22Rv1 (cell line): Measurements from ENCODE around the gene ZNF687.

Experiments used
- H3K27ac ChIP-seq: fragments of 450-650 bp; 2 replicates; pipeline ENCODE4 v1.5.1; 2017
- ZFX ChIP-seq: fragments of 450-650 bp; IDR thresholded peaks from 2 replicates; pipeline ENCODE4 v1.6.1; 2017; ENCODE audit warnings: antibody characterized with exemption, borderline replicate concordance
- TF ChIP-seq, protein P1 (sequence below): fragments of 450-650 bp; IDR thresholded peaks from 2 replicates; pipeline ENCODE4 v1.5.1; 2017; ENCODE audit warnings: mild to moderate bottlenecking

Gene ZNF687

DNA sequence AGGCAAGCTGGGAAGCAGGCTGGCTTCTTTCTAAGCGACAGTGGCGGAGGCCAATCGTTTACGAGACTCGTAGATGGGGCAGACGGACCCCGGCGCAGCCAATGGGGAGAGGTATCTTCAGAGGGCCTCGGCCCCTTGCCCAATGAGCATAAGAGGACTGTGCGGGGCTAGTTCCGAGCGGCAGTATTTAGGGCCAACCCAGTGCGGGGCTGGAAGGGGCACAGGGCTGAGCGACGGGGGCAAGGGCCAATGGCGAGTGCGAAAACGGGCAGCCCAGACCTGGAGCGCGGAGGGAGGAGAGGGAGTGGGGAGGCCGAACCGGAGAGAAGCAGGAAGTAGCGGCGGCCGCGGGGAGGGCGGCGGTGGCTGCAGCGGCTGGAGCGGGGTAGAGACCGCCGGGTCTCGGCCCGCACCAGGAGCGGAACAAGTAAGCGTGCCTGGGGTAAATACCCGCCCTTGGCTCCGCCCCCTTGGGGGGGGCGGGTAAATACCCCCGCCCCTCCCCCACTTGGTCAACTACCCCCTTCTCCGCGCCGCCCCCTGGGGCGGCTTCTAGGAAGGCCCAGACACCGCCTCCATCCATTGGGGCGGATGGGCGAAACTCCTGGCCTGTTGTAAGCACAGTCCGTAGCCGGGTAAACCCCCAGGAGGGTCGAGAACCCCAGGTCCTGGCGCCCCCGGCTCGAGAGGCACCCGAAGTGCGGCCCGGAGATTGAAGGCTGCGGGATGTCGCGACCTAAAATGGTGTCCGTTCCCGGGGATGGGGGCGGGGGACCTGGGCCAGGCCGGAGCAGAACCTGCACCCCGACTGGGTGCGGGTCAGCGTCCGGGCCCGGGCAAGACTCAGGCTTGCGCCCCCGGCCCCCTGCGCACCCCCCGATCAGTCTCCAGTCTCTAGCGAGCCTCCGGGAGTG, at the start of gene ZNF687:
ZNF687 (plus strand) TSS at position 331 of the 914 bp plus-strand sequence. CDS start 3,993 bp downstream, outside the sequence.
- TF ChIP-seq, protein P1, sequence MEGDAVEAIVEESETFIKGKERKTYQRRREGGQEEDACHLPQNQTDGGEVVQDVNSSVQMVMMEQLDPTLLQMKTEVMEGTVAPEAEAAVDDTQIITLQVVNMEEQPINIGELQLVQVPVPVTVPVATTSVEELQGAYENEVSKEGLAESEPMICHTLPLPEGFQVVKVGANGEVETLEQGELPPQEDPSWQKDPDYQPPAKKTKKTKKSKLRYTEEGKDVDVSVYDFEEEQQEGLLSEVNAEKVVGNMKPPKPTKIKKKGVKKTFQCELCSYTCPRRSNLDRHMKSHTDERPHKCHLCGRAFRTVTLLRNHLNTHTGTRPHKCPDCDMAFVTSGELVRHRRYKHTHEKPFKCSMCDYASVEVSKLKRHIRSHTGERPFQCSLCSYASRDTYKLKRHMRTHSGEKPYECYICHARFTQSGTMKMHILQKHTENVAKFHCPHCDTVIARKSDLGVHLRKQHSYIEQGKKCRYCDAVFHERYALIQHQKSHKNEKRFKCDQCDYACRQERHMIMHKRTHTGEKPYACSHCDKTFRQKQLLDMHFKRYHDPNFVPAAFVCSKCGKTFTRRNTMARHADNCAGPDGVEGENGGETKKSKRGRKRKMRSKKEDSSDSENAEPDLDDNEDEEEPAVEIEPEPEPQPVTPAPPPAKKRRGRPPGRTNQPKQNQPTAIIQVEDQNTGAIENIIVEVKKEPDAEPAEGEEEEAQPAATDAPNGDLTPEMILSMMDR = no peak
- H3K27ac ChIP-seq = peak within 1 kb of the TSS; percentile 97

GRCh38 chr1:151235235-151235634, 46.9 kb upstream of the ZNF687 start:
- TF ChIP-seq, protein P1 = no peak
- no peak for TF ChIP-seq ZFX
- H3K27ac ChIP-seq = no peak overlapping the region

DNA sequence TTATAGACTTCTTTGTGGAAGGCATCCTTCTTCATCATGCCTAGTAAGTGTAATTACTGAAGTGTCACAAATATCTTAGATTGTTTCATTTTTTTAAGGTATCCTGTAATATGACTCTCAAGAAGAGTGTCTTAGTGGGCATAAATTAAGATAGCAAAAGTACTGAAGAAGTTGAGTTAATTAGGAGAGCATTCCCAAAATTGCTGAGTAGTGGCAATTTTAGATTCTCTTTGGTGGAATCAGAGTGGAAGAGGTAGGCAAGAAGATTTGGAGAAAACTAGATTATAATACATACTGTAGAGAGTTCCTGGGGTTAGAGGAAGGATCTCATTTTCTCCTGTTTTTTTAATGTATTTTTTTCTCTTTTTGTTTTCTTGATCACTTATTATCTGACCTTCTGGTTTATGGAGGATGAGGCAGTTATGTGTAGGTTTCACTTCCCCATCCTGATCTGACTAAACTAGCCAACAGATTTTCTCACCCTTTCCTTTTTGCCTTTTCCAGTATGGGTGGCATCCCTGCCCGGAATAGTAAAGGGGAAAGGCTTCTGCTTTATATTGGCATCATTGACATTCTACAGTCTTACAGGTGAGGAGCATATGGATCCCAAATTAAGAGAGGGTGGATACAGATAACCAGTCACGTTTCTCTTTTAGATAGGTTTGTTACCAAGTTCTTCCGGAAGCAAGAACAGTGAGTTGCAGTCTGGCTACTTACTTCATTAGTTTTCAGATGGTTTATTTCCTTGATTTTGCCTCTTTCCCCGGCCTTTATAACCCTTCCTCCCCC, 44.2 kb upstream of the ZNF687 start:
- H3K27ac ChIP-seq = no peak overlapping the region
- TF ChIP-seq, protein P1 = no peak
- no peak for TF ChIP-seq ZFX

DNA sequence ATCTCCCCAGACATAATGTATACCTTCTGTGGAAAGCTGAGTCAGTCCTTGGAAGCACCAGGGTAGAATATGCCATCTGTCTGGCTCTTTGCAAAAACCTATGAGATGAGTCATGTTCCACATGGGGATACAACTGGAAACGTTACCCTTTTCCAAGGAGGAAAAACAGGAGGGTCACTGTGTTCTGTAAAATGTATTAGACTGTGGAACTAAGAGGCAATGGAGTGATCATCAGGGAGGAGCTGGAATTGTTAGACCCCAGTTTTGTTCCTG, 43.7 kb upstream of the ZNF687 start:
- no peak overlapping the region for H3K27ac ChIP-seq
- TF ChIP-seq ZFX = no peak
- TF ChIP-seq, protein P1 = no peak

DNA sequence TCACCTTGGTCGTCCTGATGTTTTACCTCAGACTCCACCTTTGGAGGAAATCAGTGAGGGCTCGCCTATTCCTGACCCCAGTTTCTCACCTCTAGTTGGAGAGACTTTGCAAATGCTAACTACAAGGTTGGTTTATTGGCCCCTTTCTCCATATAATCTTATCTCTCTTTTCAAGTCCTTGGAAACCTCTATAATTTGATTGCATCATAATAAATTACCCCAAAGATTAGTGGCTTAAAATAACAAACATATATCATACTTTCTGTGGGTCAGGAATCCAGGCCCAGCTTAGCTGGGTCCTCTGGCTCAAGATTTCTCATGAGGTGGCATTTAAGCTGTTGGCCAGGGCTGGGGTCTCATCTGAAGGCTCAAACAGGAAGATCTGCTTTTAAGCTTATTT, 39.7 kb upstream of the ZNF687 start:
- TF ChIP-seq, protein P1 = no peak
- no peak for TF ChIP-seq ZFX
- H3K27ac ChIP-seq = no peak overlapping the region

DNA sequence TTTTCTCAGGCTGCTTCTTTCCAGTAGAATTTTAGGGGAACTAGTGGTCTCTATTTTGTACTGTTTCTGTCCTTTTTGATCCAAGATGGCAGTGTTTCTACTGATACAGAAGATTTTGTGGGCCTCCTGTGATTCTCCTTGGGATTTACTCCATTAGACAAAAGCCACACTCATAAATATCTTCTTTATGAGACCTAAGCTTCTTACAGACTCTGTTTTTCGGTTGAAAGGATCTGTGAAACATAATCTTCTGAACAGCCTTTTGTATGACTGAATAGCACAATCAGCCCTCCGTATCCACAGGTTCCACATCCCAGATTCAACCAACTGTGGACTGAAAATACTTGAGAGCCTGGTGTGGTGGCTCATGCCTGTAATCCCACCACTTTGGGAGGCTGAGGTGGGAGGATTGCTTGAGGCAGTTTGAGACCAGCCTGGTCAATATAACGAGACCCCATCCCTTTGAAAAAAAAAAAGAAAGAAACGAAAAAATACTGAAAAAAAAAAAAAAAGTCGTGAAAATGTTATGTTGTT, 38.3 kb upstream of the ZNF687 start:
- no peak for TF ChIP-seq ZFX
- TF ChIP-seq, protein P1 = no peak
- no peak overlapping the region for H3K27ac ChIP-seq
